Stimulated activated CD8-positive, alpha-beta memory T cell treated with anti-CD3 and anti-CD28 coated beads, Interleukin-15, amount 100 ng/mL, for 4 hours (primary cell): ENCODE measurements around the gene TAF12.
"Not testable (repeated sequence)": the region's sequence is repeated elsewhere in the genome, so short reads cannot be mapped to it uniquely, and the experiment has no call there.

Source experiments
- DNase-seq, 2 donors: peaks; one replicate each; pipeline ENCODE4 v3.0.0-alpha.2; 2020; ENCODE audit warnings: low read depth in 2 of 2

The TAF12 gene, protein sequence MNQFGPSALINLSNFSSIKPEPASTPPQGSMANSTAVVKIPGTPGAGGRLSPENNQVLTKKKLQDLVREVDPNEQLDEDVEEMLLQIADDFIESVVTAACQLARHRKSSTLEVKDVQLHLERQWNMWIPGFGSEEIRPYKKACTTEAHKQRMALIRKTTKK

DNA sequence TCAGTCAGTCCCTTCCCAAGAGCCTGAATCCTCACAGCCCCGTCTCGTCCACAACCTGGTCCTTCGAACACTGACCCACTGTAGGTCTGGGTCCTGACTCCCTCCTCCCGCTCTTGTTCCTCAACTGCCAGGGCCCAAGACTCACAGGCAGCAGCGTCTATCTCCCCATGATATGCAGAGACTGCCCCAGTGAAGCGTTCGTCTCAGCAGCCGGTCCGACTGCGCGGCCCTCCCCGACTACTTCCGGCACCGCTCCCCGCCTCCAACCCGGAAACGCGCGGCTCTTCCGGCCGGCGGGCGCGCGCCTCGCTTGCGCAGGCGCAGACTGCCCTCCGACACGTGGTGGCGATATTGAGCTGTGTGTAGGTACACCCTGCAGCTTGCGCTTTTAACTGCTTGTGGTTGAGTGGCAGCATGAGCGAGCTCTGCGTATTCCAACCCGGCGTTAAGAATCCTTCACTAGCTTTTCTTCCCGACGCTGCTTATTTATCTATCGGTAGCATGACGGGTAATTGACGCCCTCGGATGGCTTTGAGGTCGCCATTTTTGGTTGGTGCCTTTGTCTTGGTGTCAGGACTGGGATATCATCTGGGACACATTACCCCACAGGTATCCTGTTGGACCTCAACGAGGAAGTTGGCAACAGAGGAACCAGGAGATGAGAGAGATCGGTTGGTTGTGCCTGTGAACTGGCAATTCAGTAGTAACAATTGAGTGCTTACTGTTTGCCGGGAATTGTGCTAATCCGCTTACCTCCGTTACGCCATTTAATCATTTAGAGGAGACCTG is at the start of gene TAF12:
TAF12 (minus strand) TSS at position 221 of the 789 bp plus-strand sequence. CDS start 20,986 bp downstream, outside the sequence.
- DNase-seq: peak; percentile 81 to 88

DNA sequence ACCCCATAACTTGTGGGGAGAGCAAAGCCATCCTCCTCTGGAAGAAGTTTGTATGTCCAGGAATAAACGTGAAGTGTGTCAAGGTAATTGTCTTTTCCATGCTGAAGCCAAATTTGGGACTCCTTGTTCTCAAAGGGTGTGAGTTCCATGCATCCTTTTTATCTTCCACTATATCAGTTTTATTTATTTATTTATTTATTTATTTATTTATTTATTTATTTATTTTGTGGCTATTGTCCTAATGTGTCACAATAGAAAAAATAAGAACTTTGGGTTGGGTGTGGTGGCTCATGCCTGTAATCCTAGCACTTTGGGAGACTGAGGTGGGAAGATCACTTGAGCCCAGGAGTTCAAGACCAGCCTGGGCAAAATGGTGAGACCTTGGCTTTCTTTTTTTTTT is 48.8 kb upstream of the TAF12 start:
- not testable (repeated sequence) for DNase-seq

DNA sequence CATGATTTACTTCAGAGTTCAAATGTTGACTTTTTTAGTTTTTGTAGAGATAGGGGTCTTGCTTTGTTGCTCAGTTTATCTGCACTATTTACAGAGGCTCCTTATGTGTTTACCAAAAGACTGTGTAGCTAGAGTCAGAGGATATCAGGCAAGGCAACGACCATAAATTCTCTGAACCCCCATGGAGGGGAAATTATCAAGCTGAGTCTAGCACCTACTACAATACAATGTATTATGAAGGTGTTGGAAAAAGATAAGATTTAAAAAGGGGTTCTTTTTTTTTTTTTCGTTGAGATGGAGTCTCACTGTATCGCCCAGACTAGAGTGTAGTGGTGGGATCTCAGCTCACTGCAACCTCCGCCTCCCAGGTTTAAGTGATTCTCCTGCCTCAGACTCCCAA is 42.1 kb upstream of the TAF12 start:
- DNase-seq: no peak

DNA sequence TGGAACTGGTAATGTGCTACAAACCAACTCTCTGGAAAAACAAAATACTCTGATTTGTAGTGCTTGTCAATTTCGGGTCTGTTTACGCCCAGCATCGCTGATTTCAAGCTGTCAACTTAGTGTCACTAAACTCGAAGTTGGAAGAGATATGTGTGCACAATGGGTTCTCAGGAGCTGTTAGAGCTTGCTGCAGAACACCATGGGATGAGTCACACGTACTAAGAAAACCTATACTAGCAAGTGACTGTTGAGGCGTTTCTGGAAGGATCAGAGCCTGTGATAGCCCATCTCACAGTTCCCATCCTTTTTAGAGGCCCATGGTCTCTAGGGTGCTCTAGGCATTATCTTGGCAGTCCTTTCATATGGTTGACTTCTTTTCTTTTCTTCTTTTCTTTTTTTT is 40.0 kb upstream of the TAF12 start:
- no peak for DNase-seq

DNA sequence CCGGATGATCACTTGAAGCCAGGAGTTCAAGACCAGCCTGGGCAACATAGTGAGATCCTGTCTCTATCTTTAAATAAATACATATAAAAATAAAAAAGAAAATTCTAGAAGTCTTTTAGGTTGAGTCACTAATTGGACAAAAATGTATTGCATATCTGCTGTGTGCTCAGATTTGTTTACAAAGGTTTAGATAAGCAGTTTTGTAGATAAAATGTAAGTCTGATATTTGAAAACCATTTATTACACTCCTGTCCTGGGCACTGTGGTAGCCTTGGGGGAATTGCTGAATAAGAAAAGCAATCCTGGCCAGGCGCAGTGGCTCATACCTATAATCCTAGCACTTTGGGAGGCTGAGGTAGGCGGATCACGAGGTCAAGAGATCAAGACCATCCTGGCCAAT is 37.3 kb upstream of the TAF12 start:
- no peak for DNase-seq

DNA sequence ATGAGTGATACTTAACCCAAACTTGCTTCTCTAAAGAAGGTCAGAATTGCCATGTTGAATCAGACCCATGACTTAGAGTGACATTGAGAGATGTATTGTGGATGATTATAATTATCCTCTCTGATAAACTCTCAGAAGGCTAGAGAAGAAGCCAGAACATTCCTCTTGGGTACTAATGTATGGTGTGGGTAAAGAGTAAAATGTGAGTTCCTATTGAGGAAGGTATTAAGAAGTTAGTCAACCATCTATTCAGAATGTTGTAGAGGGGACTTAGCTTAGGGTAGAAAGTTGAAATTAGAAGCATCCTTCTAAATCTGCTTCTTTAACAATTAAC is 33.0 kb upstream of the TAF12 start:
- no peak for DNase-seq

DNA sequence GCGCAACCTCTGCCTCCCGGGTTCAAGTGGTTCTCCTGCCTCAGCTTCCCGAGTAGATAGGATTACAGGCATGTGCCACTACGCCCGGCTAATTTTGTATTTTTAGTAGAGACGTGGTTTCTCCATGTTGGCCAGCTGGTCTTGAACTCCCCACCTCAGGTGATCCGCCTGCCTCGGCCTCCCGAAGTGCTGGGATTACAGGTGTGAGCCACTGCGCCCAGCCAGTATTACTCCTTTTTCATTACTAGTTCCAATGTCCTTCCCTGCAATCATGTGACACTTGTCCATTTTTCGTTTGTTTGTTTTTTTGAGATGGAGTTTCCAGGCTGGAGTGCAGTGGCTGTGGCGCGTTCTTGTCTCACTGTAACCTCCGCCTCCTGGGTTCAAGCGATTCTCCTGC is 30.1 kb upstream of the TAF12 start:
- not testable (repeated sequence) for DNase-seq

DNA sequence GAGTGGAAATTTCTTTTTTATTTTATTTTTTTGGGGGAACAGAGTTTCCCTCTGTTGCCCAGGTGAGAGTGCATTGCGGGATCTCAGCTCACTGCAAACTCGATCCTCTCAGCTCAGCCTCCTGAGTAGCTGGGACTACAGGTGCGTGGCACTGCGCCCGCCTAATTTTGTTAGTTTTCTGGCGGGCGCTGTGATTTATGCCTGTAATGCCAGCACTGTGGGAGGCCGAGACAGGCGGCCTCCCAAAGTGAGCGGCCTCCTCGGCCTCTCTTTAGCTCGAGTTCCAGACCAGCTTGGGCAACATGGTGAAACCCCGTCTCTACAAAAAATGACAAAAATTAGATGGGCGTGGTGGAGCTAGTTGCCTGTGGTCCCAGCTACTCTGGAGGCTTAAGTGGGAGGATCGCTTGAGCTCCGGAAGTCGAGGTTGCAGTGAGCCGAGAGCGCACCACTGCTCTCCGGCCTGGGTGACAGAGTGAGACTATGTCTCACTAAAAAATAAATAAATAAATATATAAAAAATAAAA is 28.4 kb upstream of the TAF12 start:
- DNase-seq: no peak

DNA sequence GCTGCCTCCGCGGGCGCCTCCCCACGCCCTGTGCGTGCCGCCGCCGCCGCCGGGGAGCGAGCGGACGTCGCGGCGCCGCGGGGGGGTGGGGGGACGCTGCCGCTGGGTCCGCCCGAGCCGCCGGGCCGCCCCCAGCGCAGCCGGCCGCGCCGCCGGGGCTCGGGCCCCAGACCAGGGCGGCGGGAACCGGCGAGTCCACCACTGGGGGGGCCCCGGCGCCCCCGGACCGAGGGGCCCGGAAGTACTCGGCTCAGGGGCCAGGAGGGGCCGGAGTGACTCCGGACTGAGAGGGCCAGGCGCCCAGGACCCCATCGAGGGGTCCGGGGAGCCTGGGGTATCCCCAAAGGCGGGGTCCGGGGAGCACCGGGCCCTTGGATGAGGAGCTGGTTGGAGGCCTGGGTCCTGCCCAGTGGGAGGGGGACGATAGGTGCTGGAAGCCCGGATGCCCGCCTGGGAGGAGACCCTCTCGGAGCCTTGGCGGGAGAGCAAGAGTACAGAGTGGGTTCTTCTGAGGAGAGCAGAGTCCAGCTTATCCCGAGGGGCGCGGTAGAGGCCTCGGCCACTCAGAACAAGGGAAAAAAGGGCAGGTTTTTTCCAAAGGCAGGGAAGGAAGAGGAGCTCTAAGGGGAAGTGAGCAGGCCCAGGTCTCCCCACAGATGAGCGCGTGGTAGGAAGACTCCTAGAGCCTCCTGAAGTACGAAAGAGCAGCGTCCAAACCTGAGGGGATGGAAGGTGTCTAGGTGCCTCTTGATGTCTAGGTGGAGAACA is 26.3 kb upstream of the TAF12 start:
- DNase-seq: peak; percentile 6 to 16

DNA sequence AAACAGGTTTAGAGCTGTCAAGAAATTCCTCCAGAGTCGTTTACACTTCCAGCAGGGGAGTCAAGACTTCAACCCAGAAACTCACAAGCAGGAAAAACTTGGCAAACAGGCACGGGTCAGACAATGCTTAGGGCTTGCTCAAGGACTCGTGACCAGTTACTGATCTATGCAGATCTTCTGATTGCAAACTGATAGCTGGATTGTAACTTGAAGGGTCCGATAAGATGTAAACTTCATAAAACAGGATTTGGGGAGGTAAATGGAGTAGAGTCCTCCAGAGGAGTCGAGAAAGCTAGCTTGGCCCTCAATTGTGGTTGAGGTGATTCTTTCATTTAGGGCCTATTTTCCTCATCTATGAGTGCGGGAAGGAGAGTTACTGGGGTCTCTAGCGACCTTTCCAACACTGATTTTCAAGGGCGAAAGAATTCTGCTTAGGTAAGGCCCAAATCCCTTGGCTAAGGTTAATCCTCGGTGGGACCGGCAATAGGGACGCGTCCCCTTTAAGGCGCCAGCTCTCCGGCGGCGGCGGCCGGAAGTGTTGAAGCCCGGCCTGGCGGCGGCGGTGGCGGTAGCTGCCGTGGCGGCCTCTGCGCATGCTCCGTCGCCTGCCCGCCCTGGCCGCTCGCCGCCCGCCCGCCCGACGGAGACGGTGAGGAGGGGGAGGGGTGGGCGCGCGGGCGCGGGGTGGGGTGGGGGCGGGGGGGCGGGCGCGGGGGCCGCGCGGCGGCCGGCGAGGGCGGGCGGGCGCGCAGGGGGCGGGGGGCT is 25.5 kb upstream of the TAF12 start, which contains the start of gene GMEB1:
GMEB1 (plus strand) TSS at position 594 of the 765 bp plus-strand sequence. CDS start 14,829 bp downstream, outside the sequence.
- DNase-seq: peak; percentile 71 to 75

DNA sequence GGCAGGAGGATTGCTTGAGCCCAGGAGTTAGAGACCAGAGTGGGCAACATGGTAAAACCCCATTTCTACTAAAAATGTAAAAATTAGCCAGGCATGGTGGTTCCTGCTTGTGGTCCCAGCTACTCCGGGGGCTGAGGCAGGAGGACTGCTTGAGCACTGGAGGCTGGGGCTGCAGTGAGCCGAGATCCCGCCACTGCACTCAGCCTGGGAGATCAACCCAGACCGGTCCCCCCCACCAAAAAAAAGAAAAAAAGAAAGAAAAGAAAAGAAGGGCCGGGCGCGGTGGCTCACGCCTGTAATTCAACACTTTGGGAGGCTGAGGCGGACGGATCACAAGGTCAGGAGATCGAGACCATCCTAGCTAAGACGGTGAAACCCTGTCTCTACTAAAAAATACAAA is 23.9 kb upstream of the TAF12 start:
- DNase-seq: no peak

DNA sequence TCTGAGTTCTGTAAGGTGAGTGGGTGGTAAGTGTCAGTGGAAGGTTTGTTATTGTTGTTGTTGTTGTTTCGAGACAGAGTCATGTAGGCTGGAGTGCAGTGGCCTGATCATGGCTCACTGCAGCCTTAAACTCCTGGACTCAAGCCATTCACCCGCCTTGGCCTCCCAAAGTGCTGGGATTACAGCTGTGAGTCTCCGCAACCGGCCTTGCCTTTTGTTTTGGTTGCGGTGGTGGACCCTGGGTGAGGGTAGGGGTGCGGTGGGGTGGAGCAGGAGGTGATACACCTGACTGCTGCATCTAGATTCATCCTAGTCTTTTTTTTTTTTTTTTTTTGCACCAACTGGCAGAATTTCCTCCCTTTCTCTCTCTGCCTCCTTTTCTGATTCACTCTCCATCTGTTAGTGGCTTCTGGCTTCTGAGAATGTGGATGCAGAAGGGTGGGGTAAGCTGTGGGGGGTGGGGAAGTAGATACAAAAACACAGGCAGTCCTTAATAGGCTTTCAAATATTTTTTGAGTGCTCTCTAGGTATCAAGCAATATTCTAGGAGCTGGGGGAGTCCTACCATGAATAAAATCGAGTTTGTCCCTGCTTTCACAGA is 21.1 kb upstream of the TAF12 start:
- DNase-seq: no peak

DNA sequence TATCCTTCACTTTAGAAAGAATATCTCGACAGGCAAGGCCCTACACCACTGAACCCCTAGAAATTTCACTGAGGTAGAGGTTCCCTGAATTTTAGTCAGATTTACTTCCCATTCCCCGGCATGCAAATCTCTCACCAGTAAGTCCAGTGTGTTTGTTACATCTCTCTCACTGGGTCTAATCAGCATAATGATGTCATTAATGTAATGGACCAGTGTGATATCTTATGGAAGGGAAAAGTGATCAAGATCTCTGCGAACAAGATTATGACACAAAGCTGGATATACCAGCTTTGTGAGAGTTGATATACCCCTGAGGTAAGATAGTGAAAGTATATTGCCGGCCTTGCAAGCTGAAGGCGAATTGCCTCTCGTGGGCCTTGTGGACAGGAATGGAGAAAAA is 13.5 kb upstream of the TAF12 start:
- no peak for DNase-seq

DNA sequence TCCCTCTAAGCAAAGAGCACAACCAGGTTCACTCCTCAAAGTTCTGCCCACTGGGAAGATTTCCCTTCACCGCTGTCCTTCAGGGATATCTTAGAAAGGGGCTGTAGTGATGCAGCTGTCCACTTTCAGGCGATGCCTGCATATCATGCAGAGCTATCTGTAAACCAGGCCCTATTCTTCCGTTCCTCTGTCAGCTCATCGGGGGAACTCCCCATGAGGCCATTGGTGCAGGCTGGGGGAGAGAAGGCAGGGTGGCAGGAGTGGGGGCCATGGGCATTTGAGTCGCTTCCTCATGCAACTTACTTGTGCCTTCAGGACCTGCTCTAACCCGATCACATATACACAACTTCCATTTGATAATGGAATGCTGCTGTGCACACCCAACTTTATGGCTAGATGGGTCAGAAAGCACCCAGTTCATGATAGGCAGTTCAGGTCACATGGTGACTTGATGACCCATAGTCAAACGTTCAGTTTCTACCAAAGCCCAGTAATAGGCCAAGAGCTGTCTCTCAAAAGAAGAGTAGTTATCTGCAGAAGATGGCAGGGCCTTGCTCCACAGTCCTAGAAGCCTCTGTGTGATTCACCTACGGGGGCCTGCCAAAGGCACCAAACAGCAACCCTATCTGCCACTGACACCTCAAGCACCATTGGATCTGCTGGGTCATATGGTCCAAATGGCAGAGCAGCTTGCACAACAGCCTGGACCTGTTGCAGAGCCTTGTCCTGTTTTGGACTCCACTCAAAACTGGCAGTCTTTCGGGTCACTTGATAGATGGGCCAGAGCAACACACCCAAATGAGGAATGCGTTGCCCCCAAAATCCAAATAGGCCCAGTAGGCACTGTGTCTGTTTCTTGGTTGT is 12.8 kb upstream of the TAF12 start:
- not testable (repeated sequence) for DNase-seq

DNA sequence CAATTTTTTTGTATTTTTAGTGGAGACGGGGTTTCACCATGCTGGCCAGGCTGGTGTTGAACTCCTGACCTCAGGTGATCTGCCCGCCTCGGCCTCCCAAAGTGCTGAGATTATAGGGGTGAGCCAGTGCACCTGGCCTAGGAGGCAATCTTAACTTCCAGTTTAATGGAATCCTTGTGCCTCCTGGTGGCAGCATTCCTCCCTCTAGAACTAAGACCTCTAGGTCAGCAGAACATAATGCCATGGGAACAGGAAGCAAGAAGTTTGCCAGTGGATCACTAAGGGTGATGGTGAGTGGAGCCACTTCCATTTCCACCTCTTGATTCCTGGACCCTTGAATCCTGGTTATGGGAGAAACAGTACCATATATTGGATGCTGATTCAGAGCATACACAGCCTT is 11.0 kb upstream of the TAF12 start:
- DNase-seq: not testable (repeated sequence)

DNA sequence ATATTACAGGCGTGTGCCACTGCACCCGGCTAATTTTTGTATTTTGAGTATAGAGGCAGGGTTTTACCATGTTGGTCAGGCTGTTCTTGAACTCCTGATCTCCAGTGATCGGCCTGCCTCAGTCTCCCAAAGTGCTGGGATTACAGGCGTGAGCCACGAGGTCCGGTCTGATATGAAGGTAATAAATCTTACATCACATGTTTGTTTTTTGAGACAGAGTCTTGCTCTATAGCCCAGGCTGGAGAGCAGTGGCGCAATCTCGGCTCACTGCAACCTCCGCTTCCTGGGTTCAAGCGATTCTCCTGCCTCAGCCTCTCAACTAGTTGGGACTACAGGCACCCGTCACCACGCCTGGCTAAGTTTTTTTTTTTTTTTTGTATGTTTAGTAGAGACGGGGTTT is 10.2 kb upstream of the TAF12 start:
- not testable (repeated sequence) for DNase-seq

DNA sequence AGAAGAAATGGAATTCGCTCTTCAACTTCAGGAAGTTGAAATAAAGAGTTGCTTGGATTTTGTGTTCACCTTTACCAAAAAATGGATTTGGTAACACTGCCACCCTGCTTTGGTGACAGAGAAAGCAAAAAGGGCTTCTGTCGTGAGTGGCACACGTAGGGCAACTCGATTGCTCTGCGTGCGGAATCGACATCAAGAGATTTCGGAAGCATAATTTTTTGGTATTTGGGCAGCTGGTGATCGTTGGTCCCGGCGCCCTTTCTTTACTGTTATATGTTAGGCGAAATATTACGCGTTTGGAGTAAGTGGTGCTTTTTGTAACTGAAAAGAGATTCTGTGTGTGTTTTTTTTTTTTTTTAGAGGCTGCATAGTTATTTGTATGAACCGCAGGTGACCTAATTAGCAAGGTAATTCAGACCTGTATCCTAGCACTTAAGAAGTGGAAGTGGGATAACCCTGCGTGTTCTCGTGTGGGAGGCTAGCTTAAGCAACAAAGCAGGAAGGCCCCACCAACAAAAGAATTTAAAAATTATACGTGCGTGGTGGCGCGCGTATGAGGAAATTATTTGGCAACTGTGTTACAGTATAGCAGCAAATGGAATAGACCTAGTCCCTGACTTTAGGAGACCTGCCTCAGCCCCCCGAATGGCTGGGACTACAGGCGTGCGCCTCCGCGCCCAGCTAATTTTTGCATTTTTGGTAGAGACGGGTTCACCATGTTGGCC is 5.8 kb upstream of the TAF12 start, which contains the start of gene RNU11:
RNU11 (plus strand) TSS at position 127 of the 725 bp plus-strand sequence.
- DNase-seq: peak; percentile 63 to 80

DNA sequence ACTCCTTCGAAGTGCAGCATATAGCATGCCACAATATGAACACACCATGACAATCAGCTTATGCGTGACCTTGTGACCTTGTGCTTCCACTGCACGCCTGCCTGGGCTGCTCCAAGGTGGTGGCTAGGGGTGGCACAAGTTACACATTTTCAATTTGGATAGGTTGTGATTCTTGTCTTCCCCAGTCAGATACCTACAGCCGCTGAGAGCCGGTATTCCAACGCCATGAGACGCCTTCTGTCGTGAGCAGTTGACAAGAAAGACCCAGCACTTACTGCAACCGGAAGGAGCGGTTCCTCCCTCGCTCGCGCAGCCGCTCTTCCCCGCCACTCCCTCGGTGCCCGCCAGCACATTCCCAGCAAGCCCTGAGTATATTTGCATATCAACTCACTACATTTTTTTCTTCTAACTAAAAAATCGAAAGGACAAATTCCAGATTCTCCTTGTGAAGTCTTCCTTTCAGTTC is 5.2 kb upstream of the TAF12 start:
- peak; percentile 76 to 81 for DNase-seq

DNA sequence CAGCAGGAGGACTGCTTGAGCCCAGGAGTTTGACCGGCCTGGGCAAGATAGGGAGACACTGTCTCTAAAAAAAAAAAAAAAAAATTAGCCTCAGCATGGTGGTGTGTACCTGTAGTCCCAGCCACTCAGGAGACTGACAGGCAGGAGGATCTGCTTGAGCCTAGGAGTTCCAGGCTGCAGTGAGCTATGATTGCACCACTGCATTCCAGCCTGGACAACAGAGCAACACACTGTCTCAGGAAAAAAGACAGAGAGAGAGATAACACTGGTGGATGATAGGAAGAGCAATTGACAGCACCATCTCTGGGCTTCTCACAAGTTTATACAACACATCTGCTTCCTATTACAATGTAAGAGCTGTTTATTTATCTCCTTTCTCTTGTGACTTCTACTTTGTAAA is 3.2 kb upstream of the TAF12 start:
- DNase-seq: no peak
